ENCODE results near the gene PRRX2. TPM values are rescaled to one million over a fixed set of nuclear protein-coding genes. Genes with fewer than 3 reads are reported as not detected.

PRRX2 gene
- total and polyA plus RNA-seq, 9 of the 15 experiments (the other 6 are each of a cell fraction or from before 2014, with no cell fraction given): 0.21 TPM; not detected in 8

- TF ChIP-seq TRIM24 (IDR thresholded peaks at IDR 0.05) (no peak), GATA2 (CRISPR knock-in tag; IDR thresholded peaks at IDR 0.05) (no peak)
Observed at GRCh38 chr9:129752900-129753729, 87.7 kb downstream of the PRRX2 start, which contains the start of gene PTGES (continued).

GRCh38 chr9:129755151-129755550 is 89.7 kb downstream of the PRRX2 start:
- no peaks in the 10 kb centered on the region for H3K79me2 ChIP-seq (ENCODE audit: control insufficient read depth, insufficient read depth, low read length)
- no peaks in the 10 kb centered on the region for H4K20me1 ChIP-seq (replicated peaks; ENCODE audit: control insufficient read depth, insufficient read depth, low read length)
- FAIRE-seq (no peak), ATAC-seq (no peak), DNase-seq (ENCODE audit: extremely low read depth in 1 of 4, low spot score in 3 of 4) (no peak)
- no peak overlapping the region for H3K4me3 ChIP-seq
- no peaks in the 10 kb centered on the region for H3K9me3 ChIP-seq (replicated peaks; ENCODE audit: control insufficient read depth, insufficient read depth, low read depth, low read length)
- CTCF ChIA-PET (ENCODE audit: low intra/inter-chr PET ratio): no interaction called here
- WGBS (ENCODE audit: insufficient coverage, low coverage, missing lambda C conversion rate): 12% methylated on average over 5 of the region's 5 CpGs
- peaks cover 33 to 55% of the 10 kb centered on the region in 2 experiments for H3K27me3 ChIP-seq (ENCODE audit: control insufficient read depth in 2 of 2, insufficient read depth in 2 of 2, low read length in 2 of 2)
- no peaks in the 10 kb centered on the region for H3K36me3 ChIP-seq (ENCODE audit: control insufficient read depth, insufficient read depth, low read length)
- in situ Hi-C loops (cut with MboI) (no loop called here), intact Hi-C loops (cut with micrococcal nuclease) (no loop called here)
- no peak overlapping the region for H3K27ac ChIP-seq (ENCODE audit: extremely low read depth, low read depth, low read length)
- TF ChIP-seq ZFP36 (IDR thresholded peaks at IDR 0.05; ENCODE audit: low read depth, low read length, partially characterized antibody) (peak; percentile 39), MEF2D (tag; conservative IDR thresholded peaks at IDR 0.05; ENCODE audit: low read depth) (no peak), MAZ (CRISPR knock-in tag; conservative IDR thresholded peaks at IDR 0.05 in 1 of 2, IDR thresholded peaks at IDR 0.05 in 1 of 2) (no peak), DACH1 (IDR thresholded peaks at IDR 0.05; ENCODE audit: partially characterized antibody) (no peak), ARID3A (IDR thresholded peaks at IDR 0.05; ENCODE audit: borderline replicate concordance, low read depth, low read length) (no peak), RBM39 (optimal IDR thresholded peaks at IDR 0.05; ENCODE audit: low read depth, low read length) (no peak)
- POLR2A ChIA-PET: interaction anchor here (0.6 to 2.7 kb wide), 7 partner anchors 9 to 284 kb away, joined by 3 to 12 read pairs (median 6); no protein-coding TSS in a partner anchor
- H3K4me1 ChIP-seq (replicated peaks in 1 of 2; ENCODE audit: control insufficient read depth in 2 of 2, insufficient read depth in 2 of 2, low read length in 2 of 2): peaks cover 22 to 27% of the 10 kb centered on the region in 2 experiments
- peak overlapping the region in 1 of 2 experiments; percentile 1; a peak in 1 of 4 replicates for H3K9ac ChIP-seq (ENCODE audit: insufficient read depth in 1 of 2, low read depth in 2 of 2, low read length in 2 of 2)
- H3K4me2 ChIP-seq (ENCODE audit: insufficient read depth, low read length): no peak overlapping the region
- no TSS peak for BruUV-seq (replicated peaks)
- H3K9me1 ChIP-seq (ENCODE audit: control insufficient read depth, insufficient read depth, low read length): no peaks in the 10 kb centered on the region
- no peak overlapping the region for H2AFZ ChIP-seq (ENCODE audit: low read depth, low read length)

Data from K562 (cell line).